Suprapubic skin (tissue), 4 donors: ENCODE measurements around the gene CLEC16A. TPM values are rescaled to one million over a fixed set of nuclear protein-coding genes. Genes with fewer than 3 reads are reported as not detected.

ENCODE experiments used
- DNase-seq, 2 donors: peaks; one replicate each; pipeline ENCODE4 v3.0.0-alpha.2; 2019; ENCODE audit warnings: low spot score in 2 of 2
- H3K27ac ChIP-seq: fragments of 200-600 bp; sonication (generic); one replicate; pipeline ENCODE4 v1.5.1; 2019
- H3K27me3 ChIP-seq: fragments of 200-600 bp; sonication (generic); one replicate; pipeline ENCODE4 v1.5.1; 2019
- H3K36me3 ChIP-seq: fragments of 200-600 bp; sonication (generic); one replicate; pipeline ENCODE4 v1.5.1; 2019
- H3K4me1 ChIP-seq: fragments of 200-600 bp; sonication (generic); one replicate; pipeline ENCODE4 v1.5.1; 2019
- H3K4me3 ChIP-seq: fragments of 200-600 bp; sonication (generic); one replicate; pipeline ENCODE4 v1.5.1; 2019; ENCODE audit warnings: mild to moderate bottlenecking
- H3K9me3 ChIP-seq: fragments of 200-600 bp; sonication (generic); one replicate; pipeline ENCODE4 v1.5.1; 2019
- EP300 ChIP-seq: sonication (generic); formaldehyde crosslinking; IDR thresholded peaks from one replicate; pipeline ENCODE4 v1.6.1; 2017; ENCODE audit warnings: antibody characterized with exemption
- POLR2A ChIP-seq, 2 donors: fragments of 450-650 bp; IDR thresholded peaks; one replicate each; pipeline ENCODE4 v1.6.1; 2017; ENCODE audit warnings: antibody characterized with exemption in 2 of 2, mild to moderate bottlenecking in 2 of 2, moderate library complexity in 2 of 2
- POLR2AphosphoS5 ChIP-seq, 3 donors: sonication (generic); formaldehyde crosslinking; IDR thresholded peaks; one replicate each; pipeline ENCODE4 v1.6.1; 2017; ENCODE audit warnings: antibody characterized with exemption in 3 of 3
- WGBS: methylation state at CpG from one replicate; pipeline ENCODE4 v1.1.5; 2018; 5-methylcytosine and 5-hydroxymethylcytosine counted together
- total RNA-seq, 4 donors: library from RNA; depleted of rRNA; stranded (reverse); fragments of >200 nt; gene quantifications; one replicate each; pipeline ENCODE4 v1.1.0, GENCODE V29; 2016
- TF ChIP-seq, protein P1 (sequence below), 2 donors: fragments of 200-600 bp in 1 of 2; fragments of 450-650 bp in 1 of 2; sonication (generic) in 1 of 2; IDR thresholded peaks; one replicate each; pipeline ENCODE4 v1.5.1; 2016 to 2019; ENCODE audit warnings: antibody characterized with exemption in 2 of 2, mild to moderate bottlenecking in 1 of 2, moderate library complexity in 1 of 2

The CLEC16A gene
- total RNA-seq, 4 donors from 2014 or later, result 37.2 to 62.3 (median 39.0) TPM

DNA sequence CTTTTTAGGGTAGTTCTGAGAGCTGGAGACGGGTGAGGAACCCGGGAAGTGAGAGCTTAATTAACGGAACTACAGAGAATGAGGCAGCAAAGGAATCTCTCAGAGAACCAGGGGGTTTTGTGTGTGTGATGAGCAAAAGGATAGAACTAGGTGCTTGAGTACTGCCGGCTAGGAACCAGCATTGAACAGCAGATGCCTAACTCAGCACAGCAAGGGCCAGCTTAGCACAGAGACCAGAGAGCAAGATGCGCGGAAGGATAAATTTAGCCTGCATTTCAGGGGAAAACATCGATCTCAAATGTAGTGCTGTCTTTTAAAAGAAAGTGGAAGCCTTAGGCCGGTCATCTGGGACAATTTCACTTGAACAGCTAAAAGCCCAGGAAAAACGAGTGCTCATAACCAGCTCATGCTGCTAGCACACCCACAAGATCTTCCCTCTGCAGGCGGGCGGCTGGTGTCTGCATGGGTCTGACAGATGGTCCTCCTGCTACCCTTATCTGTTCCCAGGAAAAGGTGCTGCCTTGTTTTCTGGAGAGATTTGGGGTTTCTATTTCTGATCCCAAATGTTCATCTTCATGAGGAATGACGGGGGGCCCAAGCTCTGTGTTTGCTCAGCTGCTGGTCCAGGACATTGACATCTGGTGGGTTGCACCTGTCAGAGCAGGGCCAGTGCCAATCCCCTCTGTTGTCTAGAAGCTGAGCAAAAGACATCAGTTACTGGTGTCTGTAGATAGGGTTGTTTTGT, 207.7 kb downstream of the CLEC16A start:
- TF ChIP-seq POLR2A (IDR thresholded peaks at IDR 0.05) (no peak), POLR2AphosphoS5 (IDR thresholded peaks at IDR 0.05) (no peak), EP300 (no peak)
- TF ChIP-seq, protein P1, sequence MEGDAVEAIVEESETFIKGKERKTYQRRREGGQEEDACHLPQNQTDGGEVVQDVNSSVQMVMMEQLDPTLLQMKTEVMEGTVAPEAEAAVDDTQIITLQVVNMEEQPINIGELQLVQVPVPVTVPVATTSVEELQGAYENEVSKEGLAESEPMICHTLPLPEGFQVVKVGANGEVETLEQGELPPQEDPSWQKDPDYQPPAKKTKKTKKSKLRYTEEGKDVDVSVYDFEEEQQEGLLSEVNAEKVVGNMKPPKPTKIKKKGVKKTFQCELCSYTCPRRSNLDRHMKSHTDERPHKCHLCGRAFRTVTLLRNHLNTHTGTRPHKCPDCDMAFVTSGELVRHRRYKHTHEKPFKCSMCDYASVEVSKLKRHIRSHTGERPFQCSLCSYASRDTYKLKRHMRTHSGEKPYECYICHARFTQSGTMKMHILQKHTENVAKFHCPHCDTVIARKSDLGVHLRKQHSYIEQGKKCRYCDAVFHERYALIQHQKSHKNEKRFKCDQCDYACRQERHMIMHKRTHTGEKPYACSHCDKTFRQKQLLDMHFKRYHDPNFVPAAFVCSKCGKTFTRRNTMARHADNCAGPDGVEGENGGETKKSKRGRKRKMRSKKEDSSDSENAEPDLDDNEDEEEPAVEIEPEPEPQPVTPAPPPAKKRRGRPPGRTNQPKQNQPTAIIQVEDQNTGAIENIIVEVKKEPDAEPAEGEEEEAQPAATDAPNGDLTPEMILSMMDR (IDR thresholded peaks at IDR 0.05), result no peak
- DNase-seq, result no peak
- no peaks in the 10 kb centered on the region for H3K36me3 ChIP-seq
- no peak overlapping the region for H3K27ac ChIP-seq
- peaks cover 3% of the 10 kb centered on the region for H3K4me1 ChIP-seq
- no peak overlapping the region for H3K4me3 ChIP-seq
- no peaks in the 10 kb centered on the region for H3K9me3 ChIP-seq
- H3K27me3 ChIP-seq, result no peaks in the 10 kb centered on the region
- WGBS, result 86% methylated on average over 12 of the region's 12 CpGs

DNA sequence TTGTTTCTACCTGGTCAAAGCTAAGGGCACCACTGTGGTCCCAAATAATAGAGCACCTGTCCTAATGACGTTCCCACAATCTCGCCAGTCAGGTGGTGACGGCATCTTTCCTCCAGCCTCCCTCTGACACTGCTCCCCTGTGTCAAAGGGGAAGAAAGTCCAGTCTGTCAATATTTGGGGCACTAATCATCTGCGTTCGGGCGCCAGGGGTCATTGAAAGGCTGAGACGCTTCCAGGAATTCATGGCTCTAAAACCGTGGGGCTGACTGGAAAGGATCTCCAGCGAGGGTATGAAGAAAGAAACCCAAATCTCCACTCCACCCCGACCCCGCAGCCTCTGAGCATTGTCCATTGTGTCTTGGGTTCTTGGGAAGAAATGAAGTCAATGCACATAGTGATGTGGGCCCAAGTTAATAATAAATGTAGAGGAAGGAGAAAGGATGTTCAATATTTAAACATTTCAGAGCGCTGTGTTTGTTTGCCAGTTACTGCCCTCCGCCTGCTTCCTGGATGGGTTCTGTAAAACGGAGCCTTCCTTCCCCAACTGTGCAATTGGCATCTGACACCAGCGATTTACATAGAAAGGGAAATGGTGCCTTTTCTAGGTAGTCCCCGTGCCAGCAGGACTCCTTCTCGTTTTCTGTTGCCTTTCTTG, 208.4 kb downstream of the CLEC16A start:
- H3K4me3 ChIP-seq, result no peak overlapping the region
- H3K36me3 ChIP-seq, result no peaks in the 10 kb centered on the region
- no peak for DNase-seq
- no peaks in the 10 kb centered on the region for H3K27me3 ChIP-seq
- no peaks in the 10 kb centered on the region for H3K4me1 ChIP-seq
- TF ChIP-seq EP300, result no peak
- no peak for TF ChIP-seq POLR2A (IDR thresholded peaks at IDR 0.05)
- no peak for TF ChIP-seq POLR2AphosphoS5 (IDR thresholded peaks at IDR 0.05)
- TF ChIP-seq, protein P1 (IDR thresholded peaks at IDR 0.05), result no peak
- WGBS, result 84% methylated on average over 17 of the region's 17 CpGs
- H3K9me3 ChIP-seq, result no peaks in the 10 kb centered on the region
- H3K27ac ChIP-seq, result no peak overlapping the region

DNA sequence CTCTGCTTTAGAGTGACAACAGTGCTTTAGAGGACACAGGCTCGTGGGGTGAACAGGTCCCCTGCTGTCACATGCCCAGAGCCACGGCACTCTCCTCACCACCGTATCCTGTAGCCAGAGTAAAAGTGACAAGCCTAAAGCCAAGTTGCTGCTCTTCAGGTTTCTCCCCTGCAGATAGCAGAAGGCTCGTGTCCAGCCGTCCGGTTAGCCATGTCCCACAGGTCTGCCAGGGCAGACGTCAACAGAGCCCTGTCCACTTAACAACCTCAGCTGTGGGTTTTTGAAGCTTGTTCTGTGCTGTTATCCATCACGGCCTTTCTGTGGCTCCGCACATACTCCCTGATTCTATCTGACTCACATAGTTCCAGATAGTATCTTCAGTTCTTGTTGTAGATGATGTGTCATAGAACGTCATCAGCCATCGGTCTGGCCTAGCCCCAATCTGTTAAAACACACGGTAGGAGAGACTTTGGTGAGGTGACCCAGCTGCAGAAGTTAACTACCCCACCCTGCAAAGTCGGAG, 211.0 kb downstream of the CLEC16A start:
- Histone ChIP-seq H3K27me3 (no peaks in the 10 kb centered on the region), H3K4me3 (no peak overlapping the region), H3K9me3 (no peaks in the 10 kb centered on the region), H3K27ac (no peak overlapping the region), H3K36me3 (no peaks in the 10 kb centered on the region), H3K4me1 (no peaks in the 10 kb centered on the region)
- TF ChIP-seq POLR2AphosphoS5 (IDR thresholded peaks at IDR 0.05) (no peak), EP300 (no peak), POLR2A (IDR thresholded peaks at IDR 0.05) (no peak)
- TF ChIP-seq, protein P1 (IDR thresholded peaks at IDR 0.05), result no peak
- no peak for DNase-seq
- WGBS, result 77% methylated on average over 13 of the region's 13 CpGs

DNA sequence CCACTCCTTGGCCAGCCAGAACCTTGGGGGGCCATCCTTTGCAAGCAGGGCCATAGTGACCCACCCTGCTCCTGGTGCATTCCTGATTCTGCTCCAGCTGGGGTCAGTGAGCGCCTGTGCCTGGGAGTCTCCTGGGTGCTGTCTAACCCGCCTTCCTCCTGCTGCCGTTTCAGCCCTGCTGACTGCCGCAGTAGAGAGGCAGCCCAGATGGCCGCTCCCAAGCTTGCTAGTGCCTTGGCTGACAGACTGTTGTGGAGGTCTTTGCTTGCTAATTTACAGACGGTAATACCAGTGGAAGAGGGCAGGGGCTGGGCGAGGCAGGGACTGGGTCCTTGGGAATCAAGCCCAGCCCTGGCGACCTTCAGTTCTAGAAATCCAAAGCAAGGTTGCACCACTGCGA, 212.0 kb downstream of the CLEC16A start:
- H3K36me3 ChIP-seq, result no peaks in the 10 kb centered on the region
- 96% methylated on average over 9 of the region's 9 CpGs for WGBS
- TF ChIP-seq EP300, result no peak
- TF ChIP-seq POLR2AphosphoS5 (IDR thresholded peaks at IDR 0.05), result no peak
- TF ChIP-seq POLR2A (IDR thresholded peaks at IDR 0.05), result no peak
- TF ChIP-seq, protein P1 (IDR thresholded peaks at IDR 0.05), result no peak
- DNase-seq, result no peak
- H3K4me1 ChIP-seq, result no peaks in the 10 kb centered on the region
- H3K4me3 ChIP-seq, result no peak overlapping the region
- H3K27me3 ChIP-seq, result no peaks in the 10 kb centered on the region
- H3K9me3 ChIP-seq, result no peaks in the 10 kb centered on the region
- no peak overlapping the region for H3K27ac ChIP-seq

DNA sequence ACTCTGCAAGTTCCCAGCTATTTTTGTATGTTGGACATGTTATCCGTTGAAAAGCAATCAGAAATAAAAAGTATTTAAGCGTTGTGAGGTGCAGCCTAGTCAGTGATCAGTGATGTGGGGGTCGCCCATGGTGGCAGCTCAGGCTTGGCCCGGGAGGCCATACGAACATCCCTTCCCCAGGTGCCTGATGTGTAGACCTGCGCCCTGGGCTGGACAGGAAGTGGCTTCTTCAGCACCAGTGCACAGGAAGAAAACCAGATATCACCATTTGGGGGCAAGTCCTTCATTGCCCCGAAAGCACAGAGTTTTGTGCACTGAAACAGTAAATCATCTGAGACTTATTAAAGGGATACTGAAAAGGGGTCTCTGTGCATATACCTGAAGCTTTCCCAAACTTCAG, 212.8 kb downstream of the CLEC16A start:
- DNase-seq, result no peak
- no peaks in the 10 kb centered on the region for H3K9me3 ChIP-seq
- H3K4me1 ChIP-seq, result no peaks in the 10 kb centered on the region
- 90% methylated on average over 7 of the region's 7 CpGs for WGBS
- no peaks in the 10 kb centered on the region for H3K36me3 ChIP-seq
- H3K27me3 ChIP-seq, result no peaks in the 10 kb centered on the region
- no peak overlapping the region for H3K27ac ChIP-seq
- TF ChIP-seq EP300 (no peak), POLR2AphosphoS5 (IDR thresholded peaks at IDR 0.05) (no peak), POLR2A (IDR thresholded peaks at IDR 0.05) (no peak)
- TF ChIP-seq, protein P1 (IDR thresholded peaks at IDR 0.05), result no peak
- no peak overlapping the region for H3K4me3 ChIP-seq
